ENCODE measurements around the gene NECAB3.

DNA sequence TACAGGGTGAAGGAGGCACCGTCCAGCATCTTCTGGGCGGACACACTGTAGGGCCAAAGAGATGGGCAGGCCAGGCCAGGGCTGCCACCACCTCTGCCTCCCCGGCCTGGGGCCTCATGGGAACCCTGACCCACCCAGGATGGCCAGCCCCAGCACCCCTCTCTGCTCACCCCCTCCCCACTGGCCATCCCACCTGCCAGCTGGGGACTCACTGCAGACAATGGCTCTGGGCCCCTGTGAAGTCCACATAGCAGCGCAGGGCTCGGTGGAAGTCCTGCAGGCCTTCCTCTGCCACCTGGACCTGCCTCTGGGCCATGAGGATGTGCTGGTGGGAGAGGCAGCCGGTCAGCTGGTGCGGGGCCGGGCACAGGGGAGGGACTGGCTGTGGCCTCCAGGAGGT lies 15.7 kb downstream of the NECAB3 start:
- TF ChIP-seq CTCF (IDR thresholded peaks at IDR 0.05), result no peak
- TF ChIP-seq EZH2 (IDR thresholded peaks at IDR 0.05; ENCODE audit: borderline replicate concordance, insufficient read depth, low read depth, low read length, poor library complexity, severe bottlenecking), result no peak

All from B cell (primary cell).